ENCODE measurements around the gene TSPAN12. TPM values are rescaled to one million over a fixed set of nuclear protein-coding genes. Genes with fewer than 3 reads are reported as not detected.

TSPAN12 gene
- total RNA-seq, 3 donors from 2014 or later = 23.1 to 43.4 (median 35.6) TPM

- Histone ChIP-seq H3K9me3 (no peaks in the 10 kb centered on the region), H3K36me3 (ENCODE audit: low read depth) (no peaks in the 10 kb centered on the region), H3K4me1 (ENCODE audit: low read depth) (no peaks in the 10 kb centered on the region), H3K4me3 (no peak overlapping the region)
- ATAC-seq = no peak
- no peak for DNase-seq
- no peak for TF ChIP-seq CTCF (IDR thresholded peaks at IDR 0.05)
- intact Hi-C loops (cut with DNase I, micrococcal nuclease) = no loop called here
Measured at GRCh38 chr7:120742372-120742771, 115.6 kb downstream of the TSPAN12 start.

- no peak for ATAC-seq
- no peak for DNase-seq
- Histone ChIP-seq H3K4me3 (no peak overlapping the region), H3K9me3 (no peaks in the 10 kb centered on the region), H3K36me3 (ENCODE audit: low read depth) (no peaks in the 10 kb centered on the region), H3K4me1 (ENCODE audit: low read depth) (no peaks in the 10 kb centered on the region)
- intact Hi-C loops (cut with DNase I, micrococcal nuclease) = no loop called here
- no peak for TF ChIP-seq CTCF (IDR thresholded peaks at IDR 0.05)
Measured at GRCh38 chr7:120741371-120742042, 116.4 kb downstream of the TSPAN12 start.

GRCh38 chr7:120740348-120740747 is 117.6 kb downstream of the TSPAN12 start:
- no peak for DNase-seq
- Histone ChIP-seq H3K4me1 (ENCODE audit: low read depth) (no peaks in the 10 kb centered on the region), H3K4me3 (no peak overlapping the region), H3K36me3 (ENCODE audit: low read depth) (no peaks in the 10 kb centered on the region), H3K9me3 (no peaks in the 10 kb centered on the region)
- intact Hi-C loops (cut with DNase I, micrococcal nuclease) = no loop called here
- TF ChIP-seq CTCF (IDR thresholded peaks at IDR 0.05) = no peak
- ATAC-seq = no peak

GRCh38 chr7:120738816-120739215 is 119.1 kb downstream of the TSPAN12 start:
- Histone ChIP-seq H3K9me3 (no peaks in the 10 kb centered on the region), H3K4me1 (ENCODE audit: low read depth) (no peaks in the 10 kb centered on the region), H3K36me3 (ENCODE audit: low read depth) (no peaks in the 10 kb centered on the region), H3K4me3 (no peak overlapping the region)
- DNase-seq (no peak), ATAC-seq (no peak)
- TF ChIP-seq CTCF (IDR thresholded peaks at IDR 0.05) = no peak
- intact Hi-C loops (cut with DNase I, micrococcal nuclease) = no loop called here

Other genes with a start within 250 kb of the TSPAN12 start
- gene ING3, start 92.6 kb upstream of the TSPAN12 start, total RNA-seq = 10 to 100 TPM; 18.2 to 21.7 (median 20.7) TPM
- 10 to 100 TPM in 1 of 3 donors, 1 to 10 TPM in 2; 6.5 to 67.7 (median 8.8) TPM for gene CPED1, start 130.6 kb upstream of the TSPAN12 start, total RNA-seq

All from mucosa of descending colon (tissue), 3 donors.